Femur (tissue), 1 donor: Measurements from ENCODE around the gene ERC1.
"Not testable (repeated sequence)": the region's sequence is repeated elsewhere in the genome, so short reads cannot be mapped to it uniquely, and the experiment has no call there.

ENCODE experiments used
- DNase-seq: peaks from one replicate; pipeline ENCODE4 v3.0.0-alpha.2; 2017

The ERC1 gene

GRCh38 chr12:1034243-1034642 lies 43.2 kb downstream of the ERC1 start:
- DNase-seq = no peak

- no peak for DNase-seq
Measured at GRCh38 chr12:1034751-1035457, 43.9 kb downstream of the ERC1 start.

DNA sequence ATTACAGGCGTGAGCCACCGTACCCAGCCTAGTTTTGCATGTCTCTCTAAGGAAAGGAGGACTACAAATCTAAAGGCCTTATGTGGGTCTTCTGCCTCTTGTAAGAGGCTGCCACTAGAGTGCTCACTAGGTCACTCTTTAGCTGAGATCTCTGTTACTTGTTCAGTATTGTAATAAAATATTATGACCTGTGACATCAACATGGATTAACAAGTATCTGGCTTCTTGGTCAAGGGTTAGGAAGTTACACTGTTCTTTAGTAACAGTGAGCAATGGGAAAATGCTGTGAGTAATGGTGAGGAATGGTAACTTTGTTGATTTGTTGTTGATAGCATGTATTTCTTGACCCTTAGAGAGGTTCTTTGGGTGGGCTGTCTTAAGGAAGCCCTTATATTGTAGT lies 50.5 kb downstream of the ERC1 start:
- DNase-seq = no peak

GRCh38 chr12:1044199-1044598 lies 53.2 kb downstream of the ERC1 start:
- DNase-seq = no peak

- DNase-seq = no peak
Measured at GRCh38 chr12:1044696-1045095, 53.7 kb downstream of the ERC1 start.

DNA sequence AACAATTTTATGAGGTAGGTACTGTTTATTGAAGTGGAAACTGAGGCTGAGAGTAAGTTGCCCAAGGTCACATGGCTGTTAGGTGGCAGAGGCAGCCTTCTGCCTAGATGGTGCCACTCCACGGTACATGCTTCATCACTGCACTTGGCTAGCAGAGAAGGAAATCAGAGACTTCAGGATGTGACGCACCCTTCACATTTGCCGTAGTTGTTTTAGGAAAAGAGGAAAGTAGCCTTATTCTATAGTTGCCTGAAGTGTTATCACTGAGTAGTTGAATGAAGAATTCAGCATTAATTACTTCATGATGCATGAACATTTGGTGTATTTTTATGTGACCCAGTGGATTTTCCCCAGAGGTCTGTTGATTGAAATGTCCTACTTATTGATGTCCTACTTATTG lies 55.7 kb downstream of the ERC1 start:
- no peak for DNase-seq

DNA sequence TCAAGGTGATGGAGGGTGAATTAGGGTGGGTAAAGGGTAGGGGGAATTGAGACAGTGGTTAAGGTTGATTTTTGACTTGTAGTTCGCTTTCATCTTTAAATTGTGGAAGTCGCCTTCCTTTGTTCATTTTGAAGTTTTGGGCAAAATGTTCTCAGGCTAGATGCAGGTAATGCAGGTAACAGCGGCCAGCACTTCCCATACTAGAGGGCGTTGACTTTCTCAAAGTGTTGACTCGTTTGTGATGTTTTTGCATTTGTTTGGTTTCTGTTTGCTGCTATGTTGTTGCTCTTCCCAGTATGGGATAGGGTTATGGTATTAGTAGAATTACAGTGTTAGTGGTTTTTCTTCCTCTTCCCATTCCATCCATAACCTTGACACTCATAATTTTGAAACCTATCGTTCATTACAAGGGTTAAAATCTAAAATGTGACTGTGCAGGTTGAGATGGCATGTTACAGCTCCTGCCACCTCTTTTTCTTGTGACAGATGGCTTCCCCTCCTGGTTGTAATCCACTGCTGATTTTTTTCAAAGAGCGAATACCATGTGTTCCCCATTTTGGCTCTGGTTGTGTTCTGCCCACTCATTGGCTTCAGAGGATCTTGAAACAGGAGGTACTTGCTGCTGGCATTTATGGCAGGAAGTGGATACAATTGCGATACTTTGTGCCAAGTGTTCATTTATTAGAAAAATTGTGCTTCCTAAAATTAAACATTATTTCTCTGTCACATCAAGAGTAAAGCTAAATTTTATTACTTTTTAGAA lies 57.1 kb downstream of the ERC1 start:
- DNase-seq = no peak

DNA sequence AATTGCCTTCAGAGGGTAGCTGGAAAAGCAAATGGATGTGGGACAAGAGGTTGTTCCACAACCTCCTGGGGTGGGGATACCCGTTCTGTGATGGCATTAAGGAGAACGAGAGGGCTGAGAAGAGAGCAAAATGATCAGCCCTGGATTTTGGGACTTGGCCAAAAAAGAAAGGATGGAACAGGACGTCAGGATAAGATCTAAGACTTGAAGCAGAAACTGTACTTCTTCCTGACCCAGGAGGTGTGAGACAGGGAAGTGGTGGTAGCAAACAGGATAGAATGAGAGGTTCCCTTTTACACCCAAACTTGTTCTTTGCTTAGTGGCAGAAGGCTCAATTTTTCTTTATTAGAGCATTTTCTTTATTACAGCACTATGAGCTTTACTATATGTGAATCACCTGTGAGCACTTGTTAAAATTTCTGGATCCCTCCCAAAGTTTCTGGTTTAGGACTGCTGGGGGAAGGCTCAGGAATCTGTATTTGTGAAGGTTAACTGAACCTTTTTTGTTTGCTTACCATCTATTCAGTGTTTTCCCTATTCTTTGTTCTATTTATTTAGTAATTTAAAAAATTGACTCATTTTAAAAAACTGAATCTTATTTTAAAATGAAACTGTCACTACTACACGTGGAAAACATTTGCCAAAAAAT lies 59.2 kb downstream of the ERC1 start:
- no peak for DNase-seq

DNA sequence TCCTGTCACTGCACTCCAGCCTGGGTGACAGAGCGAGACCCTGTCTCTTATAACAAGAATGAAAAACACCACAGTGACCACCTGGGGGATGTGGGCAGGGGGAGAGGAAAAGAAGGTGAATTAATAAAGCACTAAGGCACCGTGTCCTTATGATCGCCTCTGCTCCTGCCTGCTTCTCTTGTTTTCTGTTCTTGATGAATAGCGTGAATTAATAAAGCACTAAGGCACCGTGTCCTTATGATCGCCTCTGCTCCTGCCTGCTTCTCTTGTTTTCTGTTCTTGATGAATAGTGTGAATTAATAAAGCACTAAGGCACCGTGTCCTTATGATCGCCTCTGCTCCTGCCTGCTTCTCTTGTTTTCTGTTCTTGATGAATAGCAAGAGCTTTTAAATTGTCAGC lies 60.6 kb downstream of the ERC1 start:
- DNase-seq = not testable (repeated sequence)

- no peak for DNase-seq
Measured at GRCh38 chr12:1053690-1054089, 62.7 kb downstream of the ERC1 start.

DNA sequence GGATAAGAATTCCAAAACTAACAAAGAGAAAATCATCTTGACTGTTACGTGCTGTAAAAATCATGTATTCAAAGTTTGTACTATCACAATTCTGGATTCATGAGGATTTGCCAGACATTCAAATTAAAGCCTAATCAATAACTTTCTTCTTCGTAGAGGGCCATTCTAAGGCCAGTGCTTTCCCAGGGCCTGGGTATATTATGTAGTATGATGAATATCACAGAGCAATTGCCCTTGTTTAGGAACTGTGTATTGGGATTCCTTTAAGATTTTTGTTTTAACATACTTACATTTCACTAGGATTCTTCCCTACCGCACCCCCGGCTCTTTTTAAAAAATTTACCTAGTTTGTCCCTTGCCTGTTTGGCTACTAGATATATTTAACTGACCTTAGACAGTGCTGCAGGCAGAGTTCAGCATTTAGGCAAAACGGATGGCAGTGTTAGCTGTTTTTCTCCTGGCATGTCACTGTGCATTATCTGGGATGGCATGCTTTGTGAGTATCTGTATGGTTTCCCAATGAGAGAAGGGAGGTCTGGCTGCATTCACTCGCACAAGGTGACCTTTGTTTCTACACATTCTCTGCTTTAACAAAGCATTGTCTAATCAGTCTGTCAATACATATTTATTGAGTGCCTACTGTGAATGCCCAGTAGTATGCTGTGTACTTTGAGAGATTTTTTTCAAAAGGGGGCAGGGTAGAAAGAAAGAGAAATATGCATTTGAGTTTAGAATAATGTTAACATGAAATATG lies 63.3 kb downstream of the ERC1 start:
- DNase-seq = no peak

DNA sequence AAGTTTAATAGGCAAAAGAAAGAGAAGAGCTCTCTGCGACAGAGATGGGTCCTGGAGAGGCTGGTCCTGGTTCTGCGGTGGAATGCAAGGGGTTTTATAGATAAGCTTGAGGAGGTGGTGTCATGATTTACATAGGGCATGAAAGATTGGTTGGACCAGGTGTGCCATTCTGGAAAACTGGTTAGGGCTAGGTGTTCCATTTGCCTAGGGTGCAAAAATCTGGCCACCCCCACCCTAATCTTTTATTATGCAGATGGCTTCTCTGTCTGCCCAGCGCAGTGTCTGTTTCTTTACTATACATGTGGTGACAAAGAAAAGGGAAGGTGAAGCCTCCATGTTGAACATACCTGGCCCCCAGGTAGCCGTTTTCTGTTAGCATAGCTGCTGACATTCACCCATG lies 65.4 kb downstream of the ERC1 start:
- DNase-seq = no peak

DNA sequence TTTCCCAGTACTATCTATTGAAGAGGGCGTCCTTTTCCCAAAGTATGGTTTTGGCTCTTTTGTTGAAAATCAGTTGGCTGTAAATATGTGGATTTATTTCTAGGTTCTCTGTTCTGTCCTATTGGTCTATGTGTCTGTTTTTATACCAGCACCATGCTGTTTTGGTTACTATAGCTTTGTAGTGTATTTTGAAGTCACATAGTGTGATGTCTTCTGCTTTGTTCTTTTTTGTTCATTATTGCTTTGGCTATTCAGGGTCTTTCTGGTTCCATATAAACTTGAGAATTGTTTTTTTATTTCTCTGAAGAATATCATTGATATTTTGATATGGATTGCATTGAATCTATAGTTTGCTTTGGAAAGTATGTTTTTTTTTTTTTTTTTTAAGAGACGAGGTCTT lies 67.4 kb downstream of the ERC1 start:
- DNase-seq = no peak

GRCh38 chr12:1059162-1059561 lies 68.1 kb downstream of the ERC1 start:
- no peak for DNase-seq

DNA sequence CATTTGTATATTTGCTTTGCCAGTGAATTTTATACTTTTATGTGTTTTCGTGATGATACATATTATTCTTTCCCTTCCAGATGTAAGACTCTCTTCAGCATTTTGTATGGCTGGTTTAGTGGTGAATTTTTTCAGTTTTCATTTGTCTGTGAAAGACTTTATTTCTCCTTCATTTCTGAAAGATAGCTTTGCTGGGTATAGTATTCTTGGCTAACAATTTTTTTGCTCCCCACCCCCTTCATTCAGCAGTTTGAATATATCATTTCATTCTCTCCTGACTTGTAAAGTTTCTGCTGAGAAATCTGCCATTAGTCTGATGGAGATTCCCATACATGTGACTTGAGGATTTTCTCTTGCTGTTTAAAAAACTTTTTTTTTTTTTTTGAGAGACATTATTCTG lies 72.8 kb downstream of the ERC1 start:
- no peak for DNase-seq

DNA sequence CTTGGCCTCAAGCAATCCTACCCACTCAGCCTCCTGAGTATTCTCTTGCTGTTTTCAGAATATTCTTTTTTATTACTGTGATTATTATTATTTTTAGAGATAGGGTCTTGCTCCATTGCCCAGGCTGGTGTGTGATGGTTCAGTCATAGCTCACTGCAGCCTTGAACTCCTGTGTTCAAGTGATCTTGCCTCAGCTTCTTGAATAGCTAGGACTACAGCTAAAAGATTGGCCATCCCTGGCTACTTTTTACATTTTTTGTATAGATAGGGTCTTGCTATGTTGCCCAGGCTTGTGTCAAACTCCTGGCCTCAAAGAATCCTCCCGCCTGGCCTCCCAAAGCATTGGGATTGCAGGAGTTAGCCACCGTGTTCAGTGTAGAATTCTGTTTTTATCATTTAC lies 73.3 kb downstream of the ERC1 start:
- no peak for DNase-seq

DNA sequence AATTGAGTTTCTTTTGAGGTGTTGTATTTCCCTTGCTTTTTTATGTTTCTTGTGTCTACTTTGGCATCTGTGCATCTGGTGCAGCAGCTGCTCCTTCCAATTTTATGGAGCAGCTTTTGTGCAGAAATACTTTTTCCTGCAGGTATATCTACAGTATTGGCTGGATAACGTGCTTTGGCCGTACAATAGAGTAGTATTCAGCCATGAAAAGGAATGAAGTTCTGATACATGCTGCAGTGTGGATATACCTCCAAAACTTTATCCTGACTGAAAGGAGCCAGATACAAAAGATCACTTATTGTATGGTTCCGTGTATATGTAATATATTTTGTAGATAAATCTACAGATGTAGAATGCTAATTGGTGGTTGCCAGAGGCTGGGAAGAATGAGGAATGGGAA lies 74.6 kb downstream of the ERC1 start:
- no peak for DNase-seq

GRCh38 chr12:1069846-1070245 lies 78.8 kb downstream of the ERC1 start:
- DNase-seq = no peak

DNA sequence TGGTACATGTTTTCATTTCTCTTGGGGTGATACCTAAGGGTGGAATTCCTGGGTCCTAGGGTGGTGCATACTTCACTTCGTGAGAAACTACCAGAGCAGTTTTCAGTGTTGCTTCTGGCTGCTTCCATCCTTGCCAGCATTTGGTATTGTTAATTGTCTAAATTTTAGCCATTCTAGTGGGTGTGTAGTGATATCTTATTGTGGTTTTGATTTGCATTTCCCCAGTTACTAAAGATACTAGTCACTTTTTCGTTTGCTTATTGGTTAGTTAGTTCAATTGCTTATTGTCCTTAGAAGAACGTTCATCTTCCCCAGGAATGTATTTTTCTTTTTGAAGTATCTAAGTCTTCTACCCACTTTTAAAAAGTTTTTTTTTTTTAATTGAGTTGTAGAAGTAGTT lies 80.2 kb downstream of the ERC1 start:
- DNase-seq = no peak

DNA sequence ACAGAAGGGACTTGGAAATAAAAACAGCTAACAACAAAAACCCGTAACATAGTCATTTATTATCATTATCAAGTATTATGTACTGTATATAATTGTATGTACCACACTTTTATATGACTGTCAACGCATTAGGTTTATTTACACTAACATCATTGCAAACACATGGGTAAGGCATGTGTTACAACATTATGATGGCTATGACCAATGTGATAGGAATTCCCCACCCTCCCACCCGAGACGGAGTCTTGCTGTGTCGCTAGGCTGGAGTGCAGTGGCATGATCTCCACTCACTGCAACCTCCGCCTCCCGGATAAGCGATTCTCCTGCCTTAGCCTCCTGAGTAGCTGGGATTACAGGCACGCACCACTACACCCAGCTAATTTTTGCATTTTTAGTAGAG lies 82.6 kb downstream of the ERC1 start:
- no peak for DNase-seq

- DNase-seq = no peak
Measured at GRCh38 chr12:1077036-1077803, 86.2 kb downstream of the ERC1 start.

- no peak for DNase-seq
Measured at GRCh38 chr12:1078002-1078401, 87.0 kb downstream of the ERC1 start.
